HepG2 (cell line): ENCODE measurements around the gene AIF1. TPM values are rescaled to one million over a fixed set of nuclear protein-coding genes. Genes with fewer than 3 reads are reported as not detected.

Source experiments
- ARID5B ChIP-seq: IDR thresholded peaks from 2 replicates; pipeline ENCODE4 v1.4.0; 2020; ENCODE audit warnings: mild to moderate bottlenecking, missing genetic modification reagents
- GATA4 ChIP-seq: sonication (generic); IDR thresholded peaks from 2 replicates; pipeline ENCODE4 v1.6.1; 2016; ENCODE audit warnings: antibody characterized with exemption, low read depth, borderline replicate concordance
- IRX3 ChIP-seq: sonication (generic); formaldehyde crosslinking; IDR thresholded peaks from 2 replicates; pipeline ENCODE4 v1.8.1; 2023; ENCODE audit warnings: mild to moderate bottlenecking, low read depth, missing genetic modification reagents, borderline replicate concordance
- KLF15 ChIP-seq: sonication (generic); formaldehyde crosslinking; IDR thresholded peaks from 2 replicates; pipeline ENCODE4 v1.8.1; 2023; ENCODE audit warnings: borderline replicate concordance, mild to moderate bottlenecking, inconsistent platforms, missing genetic modification reagents, mixed read lengths
- MAFF ChIP-seq: IDR thresholded peaks from 2 replicates; pipeline ENCODE4 v1.6.1; 2011; ENCODE audit warnings: low read depth, low read length, improper control_type of control experiment
- RFX1 ChIP-seq: fragments of 450-650 bp; IDR thresholded peaks from 2 replicates; pipeline ENCODE4 v1.6.1; 2017
- TBX3 ChIP-seq: fragments of 450-650 bp; IDR thresholded peaks from 2 replicates; pipeline ENCODE4 v1.6.1; 2017; ENCODE audit warnings: antibody characterized with exemption, mild to moderate bottlenecking, inconsistent platforms, borderline replicate concordance
- U2AF2 ChIP-seq: fragments of 200-400 bp; formaldehyde crosslinking; IDR thresholded peaks from 2 replicates; pipeline ENCODE4 v1.6.1; 2017; ENCODE audit warnings: low read depth, mild to moderate bottlenecking, low read length
- ZBTB7B ChIP-seq: sonication (generic); formaldehyde crosslinking; IDR thresholded peaks from 2 replicates; pipeline ENCODE4 v1.4.0; 2020; ENCODE audit warnings: missing genetic modification reagents
- ZEB1 ChIP-seq: IDR thresholded peaks from 2 replicates; pipeline ENCODE4 v1.6.1; 2012; ENCODE audit warnings: mild to moderate bottlenecking, low read depth, inconsistent platforms; ENCODE audit not compliant: insufficient replicate concordance
- ZNF333 ChIP-seq: sonication (generic); formaldehyde crosslinking; IDR thresholded peaks from 2 replicates; pipeline ENCODE4 v1.4.0; 2020; ENCODE audit warnings: mild to moderate bottlenecking, missing genetic modification reagents, borderline replicate concordance
- ZNF629 ChIP-seq: sonication (generic); formaldehyde crosslinking; conservative IDR thresholded peaks from 2 replicates; pipeline ENCODE4 v1.5.0; 2020; ENCODE audit warnings: missing genetic modification reagents
- ZNF691 ChIP-seq: sonication (generic); formaldehyde crosslinking; IDR thresholded peaks from 2 replicates; pipeline ENCODE4 v1.4.0; 2020; ENCODE audit warnings: missing genetic modification reagents, low read depth, mild to moderate bottlenecking, borderline replicate concordance
- ZSCAN30 ChIP-seq: sonication (generic); formaldehyde crosslinking; IDR thresholded peaks from 2 replicates; pipeline ENCODE4 v1.5.0; 2020; ENCODE audit warnings: mild to moderate bottlenecking, missing genetic modification reagents
- polyA plus RNA-seq, 8 experiments: library from polyadenylated mRNA; depleted of rRNA in 3 of 8; stranded (reverse) in 7 of 8; unstranded in 1 of 8; fragments of >200 nt; fragmentation: Illumina TruSeq in 4 of 8; extraction: Trizol in 4 of 8; gene quantifications; 2 replicates each; pipeline versions ENCODE4 v1.2.1 to v1.2.3, GENCODE V29; 2011 to 2016; ENCODE audit warnings: low read depth in 4 of 8, missing spikeins in 1 of 8, mixed read lengths in 1 of 8; ENCODE audit not compliant: insufficient read depth in 1 of 8
- total RNA-seq, 5 experiments: library from RNA; depleted of rRNA; stranded (reverse); fragments of >200 nt; fragmentation: Illumina TruSeq; extraction: Trizol; gene quantifications; 2 replicates each; pipeline ENCODE4 v1.2.3, GENCODE V29; 2016; ENCODE audit warnings: low read depth in 1 of 5
- TF ChIP-seq, protein P1 (sequence below): fragments of 450-650 bp; IDR thresholded peaks from 2 replicates; pipeline ENCODE4 v1.6.1; 2017; ENCODE audit warnings: mild to moderate bottlenecking

AIF1 gene
- total and polyA plus RNA-seq, 2 of the 13 experiments (the other 11 are each of a cell fraction or from before 2014, with no cell fraction given): 1.5 TPM; not detected in 1

DNA sequence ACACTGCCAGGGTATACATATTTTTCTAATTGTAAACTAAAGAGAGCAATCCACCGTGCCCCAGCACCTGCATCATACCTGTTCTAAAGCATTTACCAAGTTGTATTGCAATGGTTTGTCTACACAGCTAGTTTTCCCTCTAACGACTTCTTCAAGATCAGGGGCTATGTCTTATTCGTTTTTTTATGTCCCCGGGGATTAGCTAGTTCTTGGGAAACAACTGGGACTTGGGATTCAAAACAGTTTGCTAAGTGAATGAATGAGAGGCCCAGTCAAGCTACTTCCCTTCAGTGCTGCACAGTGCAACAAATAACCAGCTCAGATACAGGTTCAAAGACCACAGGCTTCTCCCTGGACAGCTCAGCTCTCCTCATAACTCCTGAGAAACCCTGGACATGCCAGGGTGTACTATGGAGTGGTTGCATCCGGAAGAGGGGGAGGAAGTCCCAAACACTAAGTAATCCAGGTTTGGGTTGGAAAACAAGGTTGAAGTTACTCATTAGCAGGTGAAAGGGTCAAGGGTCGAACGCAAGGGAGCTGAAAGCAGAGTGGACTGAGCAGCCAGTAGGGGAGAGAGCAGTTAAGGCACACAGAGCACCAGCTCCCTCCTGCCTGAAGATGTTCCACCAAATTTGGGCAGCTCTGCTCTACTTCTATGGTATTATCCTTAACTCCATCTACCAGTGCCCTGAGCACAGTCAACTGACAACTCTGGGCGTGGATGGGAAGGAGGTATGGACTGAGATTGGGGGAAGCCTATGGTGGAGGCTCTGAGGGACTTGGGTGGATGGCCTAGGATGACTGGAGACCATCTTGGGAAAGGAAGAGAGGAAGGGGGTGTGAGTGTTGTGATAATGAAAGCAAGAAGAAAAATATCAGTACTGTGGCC is 40.6 kb downstream of the AIF1 start, which contains the start of gene APOM (continued):
- TF ChIP-seq TBX3 (0 out of 2 replicates have a peak, but pooled peaks have one; percentile 36), KLF15 (CRISPR knock-in tag) (no peak; the same call in 1 of the 2 replicates), GATA4 (peak; percentile 89; the same call in 1 of the 2 replicates), U2AF2 (no peak), ZEB1 (no peak), ZSCAN30 (CRISPR knock-in tag) (0 out of 2 replicates have a peak, but pooled peaks have one; percentile 59), ZBTB7B (CRISPR knock-in tag) (peak; percentile 79), RFX1 (no peak), IRX3 (peak; percentile 94), ZNF629 (CRISPR knock-in tag) (peak; percentile 77), ZNF333 (CRISPR knock-in tag) (peak; percentile 57), MAFF (0 out of 2 replicates have a peak, but pooled peaks have one; percentile 9), ZNF691 (CRISPR knock-in tag) (peak; percentile 91; the same call in 1 of the 2 replicates), ARID5B (CRISPR knock-in tag) (peak; percentile 95)
- TF ChIP-seq, protein P1, sequence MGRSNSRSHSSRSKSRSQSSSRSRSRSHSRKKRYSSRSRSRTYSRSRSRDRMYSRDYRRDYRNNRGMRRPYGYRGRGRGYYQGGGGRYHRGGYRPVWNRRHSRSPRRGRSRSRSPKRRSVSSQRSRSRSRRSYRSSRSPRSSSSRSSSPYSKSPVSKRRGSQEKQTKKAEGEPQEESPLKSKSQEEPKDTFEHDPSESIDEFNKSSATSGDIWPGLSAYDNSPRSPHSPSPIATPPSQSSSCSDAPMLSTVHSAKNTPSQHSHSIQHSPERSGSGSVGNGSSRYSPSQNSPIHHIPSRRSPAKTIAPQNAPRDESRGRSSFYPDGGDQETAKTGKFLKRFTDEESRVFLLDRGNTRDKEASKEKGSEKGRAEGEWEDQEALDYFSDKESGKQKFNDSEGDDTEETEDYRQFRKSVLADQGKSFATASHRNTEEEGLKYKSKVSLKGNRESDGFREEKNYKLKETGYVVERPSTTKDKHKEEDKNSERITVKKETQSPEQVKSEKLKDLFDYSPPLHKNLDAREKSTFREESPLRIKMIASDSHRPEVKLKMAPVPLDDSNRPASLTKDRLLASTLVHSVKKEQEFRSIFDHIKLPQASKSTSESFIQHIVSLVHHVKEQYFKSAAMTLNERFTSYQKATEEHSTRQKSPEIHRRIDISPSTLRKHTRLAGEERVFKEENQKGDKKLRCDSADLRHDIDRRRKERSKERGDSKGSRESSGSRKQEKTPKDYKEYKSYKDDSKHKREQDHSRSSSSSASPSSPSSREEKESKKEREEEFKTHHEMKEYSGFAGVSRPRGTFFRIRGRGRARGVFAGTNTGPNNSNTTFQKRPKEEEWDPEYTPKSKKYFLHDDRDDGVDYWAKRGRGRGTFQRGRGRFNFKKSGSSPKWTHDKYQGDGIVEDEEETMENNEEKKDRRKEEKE: no peak
